GM12874 (cell line): Measurements from ENCODE around the gene DLG1.

Experiments
- TF ChIP-seq, protein P1 (sequence below): IDR thresholded peaks from 2 replicates; pipeline ENCODE4 v1.5.1; 2011; ENCODE audit warnings: low read depth, mild to moderate bottlenecking, control low read depth, low read length, moderate library complexity; ENCODE audit not compliant: insufficient read depth

DLG1 gene

DNA sequence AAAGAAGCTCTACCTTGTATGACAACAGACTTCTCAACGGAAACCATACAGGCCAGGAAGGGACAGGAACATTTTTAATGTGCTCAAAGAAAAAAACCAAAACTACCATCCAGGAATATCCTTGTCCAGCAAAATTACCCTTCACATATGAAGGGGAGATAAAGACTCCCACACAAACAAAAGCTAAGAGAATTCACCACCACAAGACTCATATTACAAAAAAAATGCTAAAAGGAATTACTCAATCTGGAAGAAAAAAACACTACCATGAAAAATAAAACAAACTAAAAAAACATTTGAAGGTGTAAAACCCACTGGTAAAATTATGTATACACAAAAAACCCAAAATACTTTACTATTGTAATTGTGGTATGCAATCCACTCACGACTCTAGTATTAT, 57.2 kb downstream of the DLG1 start:
- TF ChIP-seq, protein P1, sequence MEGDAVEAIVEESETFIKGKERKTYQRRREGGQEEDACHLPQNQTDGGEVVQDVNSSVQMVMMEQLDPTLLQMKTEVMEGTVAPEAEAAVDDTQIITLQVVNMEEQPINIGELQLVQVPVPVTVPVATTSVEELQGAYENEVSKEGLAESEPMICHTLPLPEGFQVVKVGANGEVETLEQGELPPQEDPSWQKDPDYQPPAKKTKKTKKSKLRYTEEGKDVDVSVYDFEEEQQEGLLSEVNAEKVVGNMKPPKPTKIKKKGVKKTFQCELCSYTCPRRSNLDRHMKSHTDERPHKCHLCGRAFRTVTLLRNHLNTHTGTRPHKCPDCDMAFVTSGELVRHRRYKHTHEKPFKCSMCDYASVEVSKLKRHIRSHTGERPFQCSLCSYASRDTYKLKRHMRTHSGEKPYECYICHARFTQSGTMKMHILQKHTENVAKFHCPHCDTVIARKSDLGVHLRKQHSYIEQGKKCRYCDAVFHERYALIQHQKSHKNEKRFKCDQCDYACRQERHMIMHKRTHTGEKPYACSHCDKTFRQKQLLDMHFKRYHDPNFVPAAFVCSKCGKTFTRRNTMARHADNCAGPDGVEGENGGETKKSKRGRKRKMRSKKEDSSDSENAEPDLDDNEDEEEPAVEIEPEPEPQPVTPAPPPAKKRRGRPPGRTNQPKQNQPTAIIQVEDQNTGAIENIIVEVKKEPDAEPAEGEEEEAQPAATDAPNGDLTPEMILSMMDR = no peak

DNA sequence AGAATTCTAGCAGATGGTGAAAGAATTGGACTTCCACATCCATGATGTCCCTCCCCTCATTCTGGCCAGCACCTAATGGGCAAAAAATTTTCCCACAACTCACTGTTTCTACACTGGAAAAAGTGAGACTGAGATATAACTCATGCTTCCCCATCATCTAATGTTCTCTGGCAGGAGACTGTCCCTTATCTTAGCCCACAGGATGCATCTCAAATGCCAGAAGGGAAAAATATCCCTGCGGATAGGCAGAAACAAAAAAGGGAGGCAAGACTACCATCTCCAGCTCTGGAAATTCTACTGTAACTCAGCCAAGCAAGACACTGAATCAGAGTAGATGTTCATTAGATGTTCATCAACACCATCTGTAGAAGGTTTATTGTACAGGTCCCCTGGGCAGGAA, 58.6 kb downstream of the DLG1 start:
- TF ChIP-seq, protein P1 = no peak

DNA sequence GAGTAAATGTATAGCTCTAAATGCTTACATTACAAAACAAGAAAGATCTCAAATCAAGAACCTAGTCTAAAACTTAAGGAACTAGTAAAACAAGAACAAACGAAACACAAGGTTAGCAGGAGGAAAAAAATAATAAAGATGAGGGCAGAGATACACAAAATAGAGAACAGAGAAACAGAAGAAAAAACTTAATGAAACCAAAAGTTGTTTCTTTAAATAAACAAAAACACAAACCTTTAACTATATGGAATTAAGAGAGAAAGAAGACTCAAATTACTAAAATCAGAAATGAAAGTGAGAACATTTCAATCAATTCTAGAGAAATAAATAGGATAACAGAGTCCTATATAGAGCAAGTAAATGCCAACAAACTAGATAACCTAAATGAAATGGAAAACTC, 59.6 kb downstream of the DLG1 start:
- TF ChIP-seq, protein P1 = no peak

- TF ChIP-seq, protein P1 = no peak
These were observed 60.5 kb downstream of the DLG1 start for GRCh38 chr3:197237897-197238296.

- TF ChIP-seq, protein P1 = no peak
These were observed 62.0 kb downstream of the DLG1 start for GRCh38 chr3:197236362-197236761.

- TF ChIP-seq, protein P1 = no peak
These were observed 63.2 kb downstream of the DLG1 start for GRCh38 chr3:197234947-197235914.

- TF ChIP-seq, protein P1 = no peak
These were observed 67.1 kb downstream of the DLG1 start for GRCh38 chr3:197231321-197231720.
